HG03060 (cell line): ENCODE data around the gene NPL.

Experiments used
- ATAC-seq: cut with Tn5 transposase; IDR thresholded peaks from one replicate; pipeline ENCODE4 v1.9.1; 2021; ENCODE audit warnings: low read depth, moderate number of reproducible peaks; ENCODE audit not compliant: unreplicated experiment

NPL gene

DNA sequence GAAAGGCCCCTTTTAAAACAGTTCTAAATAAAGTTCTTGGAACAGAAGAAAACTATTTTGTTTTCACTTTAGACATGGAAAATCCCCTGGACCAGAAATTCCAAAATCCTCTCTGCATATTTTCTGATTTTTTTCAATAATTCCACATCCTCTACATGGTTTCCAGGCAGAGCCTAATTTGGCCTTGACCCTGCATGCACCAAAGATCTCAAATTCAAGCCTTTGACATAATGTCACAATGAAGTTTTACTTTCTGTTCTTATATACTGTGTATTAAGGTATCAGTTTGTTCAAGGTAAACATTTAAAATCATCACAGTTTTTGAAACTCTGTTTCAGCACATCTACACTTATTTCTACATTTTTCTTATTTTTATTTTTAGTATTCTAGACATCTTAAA is 12.2 kb upstream of the NPL start:
- ATAC-seq = no peak

DNA sequence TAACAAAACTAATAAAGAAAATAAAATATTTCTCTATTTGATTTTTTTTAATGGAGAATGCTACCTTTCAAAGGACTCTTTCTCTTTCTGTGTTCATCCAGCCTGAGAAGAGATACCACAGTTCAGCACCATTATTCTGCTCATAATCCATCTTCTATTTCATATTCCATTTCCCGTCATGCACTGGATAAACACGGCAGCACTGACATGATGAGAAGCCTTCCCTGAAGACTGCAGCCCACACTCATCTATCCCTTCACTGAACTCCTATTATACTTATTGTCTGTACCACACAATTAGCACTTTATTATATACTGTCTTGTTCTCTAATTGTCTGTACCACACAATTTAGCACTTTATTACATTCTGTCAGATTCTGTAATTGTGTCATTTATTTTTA is 10.7 kb upstream of the NPL start:
- no peak for ATAC-seq

DNA sequence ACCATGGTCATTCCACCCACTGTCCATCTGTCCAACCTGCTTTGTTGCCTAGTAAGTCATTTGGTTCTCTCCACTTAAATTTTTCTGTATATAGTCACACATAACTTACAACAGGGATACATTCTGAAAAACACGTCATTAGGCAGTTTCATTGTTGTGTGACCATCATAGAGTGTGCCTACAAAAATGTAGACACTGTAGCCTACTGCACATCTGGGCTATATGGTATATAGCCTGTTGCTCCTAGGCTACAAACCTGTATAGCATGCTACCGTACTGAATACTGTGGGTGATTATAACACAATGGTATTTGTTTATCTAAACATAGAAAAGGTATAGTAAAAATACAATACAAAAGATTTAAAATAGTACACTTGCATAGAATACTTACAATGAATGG is 10.0 kb upstream of the NPL start:
- no peak for ATAC-seq

DNA sequence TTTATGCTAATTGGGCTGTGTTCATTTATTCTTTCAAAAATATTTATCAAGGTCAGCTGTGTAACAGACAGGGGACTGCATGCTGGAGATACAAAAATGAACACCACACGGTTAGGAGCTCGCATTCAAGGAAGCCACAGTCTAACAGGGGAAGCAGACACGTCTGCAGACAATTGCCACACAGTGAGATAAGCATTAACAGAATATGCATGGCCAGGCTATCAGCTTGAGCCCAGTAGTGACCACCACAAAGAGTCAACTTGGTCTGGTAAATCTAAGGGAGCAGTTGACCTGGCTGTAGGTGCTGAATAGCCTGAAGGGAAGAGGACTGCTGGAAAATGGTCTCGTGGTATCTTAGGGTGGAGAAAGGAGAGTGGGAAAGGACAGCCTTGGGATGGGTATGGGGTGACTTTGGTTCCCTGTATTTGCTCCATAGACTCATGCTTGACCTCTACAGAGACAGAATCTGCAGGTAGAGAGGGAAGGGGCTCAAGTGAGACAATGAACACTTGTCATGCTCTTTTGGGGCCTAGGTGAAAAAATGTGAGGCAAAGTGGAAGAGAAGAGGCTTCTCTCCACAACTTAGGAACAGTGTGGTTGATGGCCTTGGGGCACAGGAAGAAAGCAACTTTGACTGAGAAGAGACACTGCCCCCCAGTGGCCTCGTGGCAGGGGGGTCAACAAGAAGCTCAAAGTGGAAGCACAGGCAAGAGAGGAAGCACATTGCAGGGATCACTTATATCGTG is 7.6 kb upstream of the NPL start:
- ATAC-seq = peak; percentile 60

DNA sequence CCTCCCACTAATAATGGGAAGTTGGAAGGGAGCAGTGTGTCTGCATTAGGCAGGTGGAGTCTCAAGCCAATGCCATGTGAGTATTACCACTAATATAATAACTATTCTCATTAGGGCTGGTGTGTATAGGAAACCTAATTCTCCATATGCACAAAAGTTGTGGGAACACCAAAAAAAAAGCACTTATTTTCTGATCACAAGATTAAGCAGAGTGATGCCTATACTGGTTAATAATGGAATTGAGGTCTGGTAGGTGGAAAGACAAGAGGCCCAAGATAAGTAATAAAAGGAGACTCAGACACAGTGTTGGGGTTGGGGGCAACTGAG is 7.0 kb upstream of the NPL start:
- no peak for ATAC-seq

DNA sequence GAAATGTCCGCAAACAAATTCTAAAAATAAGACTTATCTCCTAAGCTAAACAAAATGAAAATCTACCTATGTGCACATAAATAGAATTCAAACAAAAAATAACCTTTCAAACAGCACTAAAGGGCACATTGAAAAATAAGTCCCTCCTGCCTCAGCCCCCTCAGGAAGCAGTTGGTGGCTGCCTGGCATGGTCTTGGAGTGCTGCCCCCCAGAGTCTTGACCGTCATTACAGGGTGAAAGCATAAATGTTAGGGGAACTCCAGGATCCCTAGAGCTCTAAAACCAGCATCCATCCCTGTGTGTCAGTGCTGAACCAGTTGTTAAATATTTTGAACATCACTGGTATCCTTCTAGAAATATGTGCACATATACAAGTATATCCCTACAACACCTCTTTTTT is 6.5 kb upstream of the NPL start:
- ATAC-seq = no peak

DNA sequence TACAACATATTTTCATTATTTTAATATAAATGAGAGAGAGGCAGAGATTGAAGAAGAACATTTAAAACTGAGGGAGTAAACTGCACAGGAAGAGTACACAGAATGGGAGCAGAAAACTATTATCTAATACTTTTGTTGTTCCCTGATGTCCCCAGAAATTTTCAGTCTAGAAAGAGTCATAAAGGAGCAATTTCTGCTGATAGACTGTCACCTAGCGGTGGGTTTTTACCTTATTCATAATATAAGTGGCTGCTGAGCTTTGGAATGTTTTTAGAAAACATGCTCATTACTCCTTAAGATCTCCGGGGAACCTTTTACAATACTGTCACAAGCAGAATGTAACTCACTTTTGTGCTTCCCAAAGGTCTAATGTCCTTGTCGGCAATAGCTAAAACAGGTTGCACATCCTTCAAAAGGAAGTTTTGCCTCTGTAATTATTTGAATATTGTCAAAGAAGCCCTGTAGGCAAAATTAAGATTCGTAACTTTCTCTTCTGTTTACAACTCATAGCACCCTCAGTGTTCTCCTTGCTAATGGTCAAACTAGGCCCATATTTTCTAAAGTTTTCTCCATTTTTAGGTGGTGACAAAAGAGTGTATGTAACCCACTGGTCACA is 4.9 kb upstream of the NPL start:
- no peak for ATAC-seq

DNA sequence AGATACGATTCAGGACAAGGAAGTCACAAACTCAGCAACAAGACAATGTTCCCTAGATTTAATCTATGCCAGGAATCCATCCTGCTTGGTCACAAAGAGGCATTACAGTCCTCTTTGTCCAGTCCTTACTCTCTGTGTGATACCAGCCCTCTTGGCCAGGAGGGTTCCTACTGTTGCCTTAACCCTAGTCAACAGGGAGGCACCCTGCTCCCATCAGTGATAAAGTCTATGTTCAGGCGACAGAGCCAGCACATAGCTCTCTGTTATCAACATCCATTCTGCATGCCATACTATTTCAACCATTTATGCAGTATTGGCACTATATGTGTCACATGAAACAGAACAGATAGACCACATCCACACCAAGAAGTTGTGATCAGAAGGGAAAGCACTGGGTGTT is 4.4 kb upstream of the NPL start:
- no peak for ATAC-seq

DNA sequence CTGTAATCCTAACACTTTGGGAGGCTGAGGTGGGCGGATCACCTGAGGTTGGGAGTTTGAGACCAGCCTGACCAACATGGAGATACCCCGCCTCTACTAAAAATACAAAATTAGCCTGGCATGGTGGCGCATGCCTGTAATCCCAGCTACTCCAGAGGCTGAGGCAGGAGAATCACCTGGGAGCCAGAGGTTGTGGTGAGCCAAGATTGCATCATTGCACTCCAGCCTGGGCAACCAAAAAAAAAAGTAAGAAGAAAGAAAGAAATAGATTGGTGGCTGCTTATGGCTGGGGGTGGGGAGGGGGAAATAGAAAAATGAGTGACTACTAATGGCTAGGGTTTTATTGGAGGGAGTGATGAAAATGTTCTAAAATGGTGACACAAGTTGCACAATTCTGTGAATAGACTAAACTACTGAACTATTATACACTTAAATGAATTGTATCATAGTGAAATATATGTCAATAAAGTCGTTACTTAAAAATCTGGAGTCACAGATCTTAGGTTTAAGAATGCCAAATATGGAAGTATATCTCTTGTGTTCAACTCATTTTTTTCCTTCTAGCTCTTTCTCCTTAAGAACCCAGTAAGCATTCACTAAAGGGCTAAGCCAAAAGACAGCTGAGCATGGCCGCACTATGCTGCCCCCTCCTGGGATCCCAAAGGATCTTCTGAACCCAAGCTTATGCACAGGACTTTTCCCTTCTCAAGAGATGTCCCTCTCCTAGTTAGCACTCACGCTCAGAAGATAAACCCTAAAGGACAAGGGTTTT is 3.2 kb upstream of the NPL start:
- no peak for ATAC-seq

DNA sequence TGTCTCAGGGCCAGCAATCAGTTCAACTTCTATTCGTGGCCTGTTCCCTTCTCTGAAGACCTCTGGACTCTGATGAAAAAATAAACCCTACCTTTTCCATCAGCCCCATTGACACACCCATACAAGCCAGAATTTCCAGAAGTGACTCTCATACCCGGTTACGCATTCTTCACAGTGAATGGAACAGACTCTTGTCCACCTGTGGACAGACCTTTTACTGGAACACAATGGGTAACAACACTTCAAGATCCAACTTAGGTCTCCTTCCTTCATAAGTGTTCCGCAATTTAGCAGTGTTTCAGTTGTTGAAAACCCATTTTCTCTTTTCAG is 2.6 kb upstream of the NPL start:
- no peak for ATAC-seq

DNA sequence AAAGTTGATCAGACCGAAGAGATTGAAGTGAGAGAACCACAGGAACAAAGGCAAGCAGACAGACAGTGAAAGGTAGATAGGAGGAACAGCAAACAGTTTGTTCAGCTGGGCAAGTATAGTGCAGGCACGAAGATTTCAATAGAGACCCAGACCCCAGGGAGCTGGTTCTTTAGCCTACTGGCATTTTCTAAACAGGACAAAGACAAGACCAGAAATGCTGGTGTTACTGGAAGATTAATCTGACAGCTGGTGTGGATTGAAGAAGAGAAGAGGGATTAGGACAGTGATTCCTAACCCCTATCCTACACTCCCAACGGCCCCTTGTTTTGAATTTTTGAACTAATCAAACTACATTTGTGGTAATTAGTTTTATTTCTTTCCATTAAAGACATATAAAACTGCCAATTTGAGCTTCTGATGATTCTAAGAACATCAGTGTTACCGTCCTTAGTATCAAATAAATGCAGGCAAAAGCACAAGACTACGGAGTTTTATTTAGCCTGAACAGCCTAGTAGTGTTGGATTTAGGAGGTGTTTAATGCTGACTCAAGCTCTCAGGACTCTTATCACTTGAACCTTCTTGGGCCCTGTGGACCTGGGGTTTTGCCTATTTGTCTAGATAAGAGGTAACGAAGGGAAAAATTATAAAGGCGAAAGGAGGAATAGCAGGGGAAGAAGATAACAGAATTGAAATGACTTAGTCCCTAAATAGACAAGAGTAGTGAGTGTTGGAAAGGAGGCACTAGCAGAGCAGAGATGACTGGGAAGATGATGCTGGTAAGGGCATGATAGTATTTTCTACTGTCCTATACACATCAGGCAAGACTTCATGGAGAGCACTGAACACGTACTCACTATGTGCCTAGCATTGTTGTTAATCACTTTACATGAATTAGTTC is 2.0 kb downstream of the NPL start:
- no peak for ATAC-seq

DNA sequence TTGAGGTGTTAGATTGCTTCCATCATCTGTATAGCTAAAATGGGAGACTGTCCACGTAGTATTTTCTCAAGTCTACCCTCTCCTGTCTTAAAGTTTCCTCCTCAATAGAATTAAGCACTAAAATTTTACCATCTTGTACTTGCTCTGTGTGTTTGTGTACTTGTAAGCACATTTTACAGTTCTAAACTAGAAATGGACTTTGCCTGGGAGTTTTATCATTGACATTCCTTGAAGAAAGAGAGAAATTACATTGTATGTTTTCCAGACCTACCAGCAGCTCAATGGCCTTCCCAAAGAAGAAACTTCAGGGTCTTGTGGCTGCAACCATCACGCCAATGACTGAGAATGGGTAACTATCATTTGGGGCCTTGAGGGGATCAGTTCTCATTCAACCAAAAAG is 4.5 kb downstream of the NPL start:
- no peak for ATAC-seq

DNA sequence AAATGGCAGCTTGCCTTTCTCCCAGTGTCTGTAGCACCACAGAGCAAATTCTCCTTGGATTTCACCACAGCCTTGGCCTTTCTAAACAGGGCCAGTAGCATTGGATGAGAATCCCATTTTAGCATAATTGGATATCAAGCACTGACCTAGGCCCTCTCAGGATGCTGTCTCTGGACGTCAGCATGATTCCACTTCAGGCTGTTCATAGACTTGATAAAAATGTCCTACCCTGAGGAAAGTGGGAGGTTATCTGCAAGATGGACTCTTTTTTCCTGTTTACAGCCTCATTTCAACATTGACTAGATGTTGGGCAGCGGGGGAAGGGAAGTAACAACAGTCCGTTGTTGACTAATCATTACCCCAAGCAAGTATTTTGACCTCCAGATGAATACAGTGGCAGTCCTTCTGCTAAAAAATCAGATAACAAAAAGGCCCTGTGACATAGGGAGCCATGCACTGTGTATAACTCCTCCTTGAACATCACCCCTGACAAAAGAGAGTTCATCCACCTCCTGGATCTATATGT is 5.2 kb downstream of the NPL start:
- no peak for ATAC-seq

DNA sequence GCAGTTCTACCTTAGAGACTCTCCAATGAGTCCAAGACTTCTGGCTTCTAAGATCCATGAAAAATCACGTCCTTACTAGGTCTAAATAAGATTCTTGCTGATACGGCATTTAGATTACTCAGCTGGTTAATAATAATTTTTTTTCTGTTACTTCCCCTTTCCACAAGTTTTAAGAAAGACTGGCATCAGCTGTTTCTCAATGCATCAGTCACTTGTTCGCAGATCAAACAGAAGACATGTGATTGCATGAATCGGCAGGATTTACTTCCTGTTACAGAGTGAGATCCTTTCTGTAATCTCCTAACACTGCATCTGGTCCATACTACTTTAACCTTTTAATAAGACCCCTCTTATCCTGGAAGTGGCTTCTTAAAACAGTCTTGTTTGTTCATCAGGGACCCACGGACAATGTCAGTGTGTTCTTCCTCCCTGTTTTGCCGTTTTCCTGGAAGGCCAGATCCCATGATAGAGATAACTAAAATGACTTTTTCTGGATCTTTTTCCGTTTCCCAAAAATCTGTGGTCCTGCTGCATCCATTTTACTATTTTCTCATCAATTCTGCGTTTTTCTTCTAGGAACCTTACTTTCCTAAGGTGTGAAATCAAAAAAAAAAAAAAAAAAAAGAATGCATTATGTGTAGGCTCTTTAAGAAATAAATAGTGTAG is 6.1 kb downstream of the NPL start:
- no peak for ATAC-seq

DNA sequence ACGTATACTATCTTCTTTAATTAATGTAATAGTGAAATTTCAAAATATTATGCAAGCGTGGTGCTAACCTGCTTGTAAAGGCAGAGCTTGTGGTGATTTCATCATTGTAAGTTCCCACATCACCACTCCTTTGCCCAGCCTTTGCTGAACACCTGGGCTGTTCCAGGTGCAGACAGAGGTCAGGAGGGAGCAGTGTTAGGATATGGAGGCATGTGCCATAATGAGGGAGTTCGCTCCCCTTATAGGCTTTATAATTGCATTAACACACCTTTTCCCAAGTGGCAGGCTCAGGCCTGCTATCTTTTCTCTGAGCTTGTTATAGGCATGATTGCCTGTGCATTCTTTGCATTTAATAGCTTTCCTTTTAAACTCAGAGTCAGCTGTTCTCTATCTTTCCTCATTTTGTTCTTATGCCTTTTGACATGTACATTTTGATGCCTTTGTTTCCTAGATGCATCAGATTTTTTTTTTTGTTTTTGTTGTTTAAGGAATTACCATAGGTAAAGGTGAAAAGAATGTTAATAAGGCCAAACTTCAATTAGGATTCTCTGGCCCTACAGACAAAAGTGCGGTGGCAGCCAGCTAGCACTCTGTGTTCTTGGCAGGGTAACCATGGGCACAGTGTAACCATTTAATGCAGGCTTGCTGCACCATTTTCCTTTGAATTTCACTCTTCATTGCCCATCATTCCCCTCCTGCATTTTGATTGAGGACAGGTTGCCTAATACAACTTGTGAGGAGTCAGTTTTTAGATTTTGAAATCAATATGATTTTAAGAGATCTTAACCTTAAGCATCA is 12.6 kb downstream of the NPL start:
- no peak for ATAC-seq

DNA sequence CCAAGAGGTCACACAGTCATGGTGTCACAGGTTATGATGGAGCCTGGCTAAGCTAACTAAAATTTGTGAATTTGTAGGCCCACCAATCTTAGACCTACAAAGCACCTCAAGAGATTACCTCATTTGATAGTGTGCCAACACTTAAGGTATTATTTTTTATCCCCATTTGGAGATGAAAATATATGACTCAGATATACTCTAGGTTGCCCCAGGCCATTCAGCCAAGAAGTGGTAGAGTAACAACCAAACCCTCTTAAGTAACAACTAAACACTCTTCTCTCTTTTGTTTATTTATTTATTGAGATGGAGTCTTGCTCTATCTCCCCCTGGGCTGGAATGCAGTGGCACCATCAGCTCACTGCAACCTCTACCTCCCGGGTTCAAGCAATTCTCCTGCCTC is 14.3 kb downstream of the NPL start:
- ATAC-seq = no peak

DNA sequence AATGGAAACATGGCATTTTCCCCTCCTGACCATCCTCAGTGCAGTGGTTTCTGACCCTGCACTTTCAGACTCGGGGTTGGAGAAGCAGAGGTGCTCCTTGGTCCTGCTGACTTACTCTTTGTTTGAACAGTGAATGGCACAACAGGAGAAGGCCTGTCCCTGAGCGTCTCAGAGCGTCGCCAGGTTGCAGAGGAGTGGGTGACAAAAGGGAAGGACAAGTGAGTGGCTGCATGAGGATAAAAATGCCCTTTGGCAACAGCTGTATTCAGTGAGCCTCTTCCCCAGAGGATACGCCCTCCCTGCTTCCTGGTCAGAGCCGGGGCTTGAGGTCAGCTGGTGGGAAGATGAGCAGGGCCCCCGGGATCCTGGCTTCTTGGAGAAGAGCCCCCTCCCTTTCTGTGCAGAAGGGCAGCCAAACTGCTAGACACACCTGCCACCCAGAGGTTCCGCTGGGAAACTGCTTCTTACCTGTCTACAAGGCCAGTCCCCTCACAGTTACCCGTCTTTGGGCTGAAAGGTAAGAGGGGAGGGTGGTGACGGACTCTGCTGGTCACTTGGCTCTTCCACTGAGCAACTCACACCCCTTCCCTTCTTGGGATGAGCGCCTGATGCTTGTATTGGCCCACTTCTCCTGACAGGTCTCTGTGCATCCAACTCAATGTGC is 16.6 kb downstream of the NPL start:
- ATAC-seq = no peak

DNA sequence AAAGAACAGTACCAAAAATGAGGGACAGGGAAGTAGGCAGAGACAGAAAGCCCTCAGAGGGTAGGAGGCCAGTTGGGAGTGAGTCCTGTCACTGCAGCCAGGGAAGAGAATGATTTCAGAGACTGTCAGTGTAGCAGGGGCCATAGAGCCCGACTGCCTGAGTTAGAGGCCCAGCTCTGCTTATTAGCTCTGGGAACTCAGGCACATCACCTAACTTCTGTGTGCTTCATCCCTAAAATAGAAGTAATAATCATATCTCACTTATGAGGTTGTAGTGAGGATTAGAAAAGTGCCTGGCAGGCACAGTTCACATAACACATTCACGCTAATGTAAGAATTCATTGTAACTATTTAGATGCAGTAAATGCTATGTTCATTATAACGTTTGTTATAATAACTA is 18.3 kb downstream of the NPL start:
- ATAC-seq = no peak

DNA sequence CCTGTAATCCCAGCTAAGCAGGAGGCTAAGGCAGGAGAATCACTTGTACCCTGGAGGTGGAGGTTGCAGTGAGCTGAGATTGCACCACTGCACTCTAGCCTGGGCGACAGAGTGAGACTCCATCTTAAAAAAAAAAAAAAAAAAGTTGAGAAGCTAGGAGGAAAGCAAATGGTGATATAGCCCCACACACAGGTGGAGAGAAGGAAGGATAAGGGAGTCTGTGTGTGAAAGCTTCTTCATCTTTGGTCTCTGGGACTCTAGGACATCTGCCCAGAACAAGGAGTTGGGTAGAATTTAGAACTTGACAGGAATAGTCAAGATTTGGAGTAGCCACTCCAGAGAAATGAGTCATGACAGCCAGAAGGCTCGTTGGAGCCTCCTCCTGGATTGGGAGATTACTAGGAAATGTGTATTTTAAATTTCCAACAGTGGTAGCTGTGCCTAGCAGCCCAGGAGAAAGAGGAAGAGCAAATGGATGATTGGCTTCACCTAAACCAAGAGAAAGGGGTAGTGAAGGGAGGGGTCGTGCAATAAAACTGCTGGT is 19.9 kb downstream of the NPL start:
- ATAC-seq = no peak
